Measurements from ENCODE around the gene ANO10. TPM values are rescaled to one million over a fixed set of nuclear protein-coding genes. Genes with fewer than 3 reads are reported as not detected.

Gene ANO10
- 26.1 TPM for total RNA-seq

DNA sequence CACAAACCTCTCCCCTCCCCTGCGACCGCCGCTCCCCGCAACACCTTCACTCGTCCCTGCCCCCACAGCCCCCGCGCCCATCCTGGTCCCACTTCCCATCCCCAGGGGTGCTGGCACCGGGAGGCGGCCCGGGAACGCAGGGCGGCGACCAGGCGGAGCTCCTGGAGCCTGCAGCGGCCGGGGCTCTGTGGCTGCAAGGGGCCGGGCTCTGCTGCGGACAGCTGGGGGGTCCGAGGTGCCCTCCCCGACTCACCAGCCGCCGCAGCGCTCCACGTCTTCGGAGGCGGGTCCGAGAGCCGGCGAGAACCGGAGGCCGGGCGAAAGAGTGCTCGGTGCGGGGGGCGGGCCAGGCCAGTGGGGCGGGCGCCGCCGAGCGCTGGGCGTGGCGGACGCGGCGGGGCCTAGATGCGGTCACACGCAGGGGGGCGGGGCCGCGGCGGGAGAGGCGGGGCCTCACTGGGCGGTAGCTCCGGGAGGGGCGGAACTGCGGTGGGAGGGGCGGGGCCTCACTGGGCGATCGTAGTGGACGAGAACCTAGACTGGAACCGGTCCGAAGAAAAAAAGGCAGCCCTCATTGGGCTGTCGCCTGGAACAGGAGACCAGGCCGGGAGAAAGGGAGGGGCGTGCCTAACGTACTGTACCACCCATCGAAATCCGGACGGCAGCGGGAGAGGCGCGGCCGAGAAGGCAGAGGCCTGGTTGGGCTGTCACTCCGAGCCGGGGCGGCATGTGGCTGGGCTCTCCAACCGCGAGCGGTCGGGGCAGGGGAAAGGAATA lies at the start of gene ANO10:
ANO10 (minus strand) TSS at position 356 of the 777 bp plus-strand sequence. CDS start 16,159 bp downstream, outside the sequence.

Other genes with a start within 250 kb of the ANO10 start
- 31.6 TPM for gene ABHD5, start 68.9 kb upstream of the ANO10 start, total RNA-seq

Measured in camera-type eye (tissue), 1 donor.